ENCODE data around the gene CLIC5. TPM values are rescaled to one million over a fixed set of nuclear protein-coding genes. Genes with fewer than 3 reads are reported as not detected.

Gene CLIC5
- total and polyA plus RNA-seq, 2 of the 8 experiments (the other 6 are each of a cell fraction or from before 2014, with no cell fraction given), result 0.12 to 0.15 TPM

GRCh38 chr6:46059608-46060007, 43.9 kb upstream of the CLIC5 start:
- Histone ChIP-seq H4K20me1 (replicated peaks in 1 of 2; ENCODE audit: control insufficient read depth in 1 of 2, insufficient read depth in 2 of 2, low read length in 2 of 2) (no peaks in the 10 kb centered on the region), H2BK5ac (ENCODE audit: low read depth, low read length) (no peak overlapping the region), H3K18ac (ENCODE audit: extremely low read depth, low read length) (no peak overlapping the region), H3K9me3 (ENCODE audit: insufficient read depth in 2 of 2, low read depth in 1 of 2, low read length in 1 of 2) (peaks cover 4 to 8% of the 10 kb centered on the region in 2 experiments; a peak in 2 of 4 replicates), H2BK120ac (replicated peaks; ENCODE audit: low read depth, low read length) (no peak overlapping the region), H3K27ac (ENCODE audit: low read depth, low read length) (no peak overlapping the region), H3K4me1 (replicated peaks in 1 of 4; ENCODE audit: control insufficient read depth in 3 of 4, insufficient read depth in 4 of 4, low read length in 3 of 4) (no peaks in the 10 kb centered on the region), H3K79me1 (ENCODE audit: low read depth, low read length) (no peaks in the 10 kb centered on the region), H3K56ac (replicated peaks; ENCODE audit: insufficient read length, low read depth, low read length) (no peak overlapping the region), H2AK5ac (ENCODE audit: low read depth, low read length) (no peak overlapping the region), H3K79me2 (ENCODE audit: control insufficient read depth in 1 of 2, insufficient read depth in 2 of 2, low read length in 2 of 2) (no peaks in the 10 kb centered on the region), H2BK15ac (ENCODE audit: low read length) (no peak overlapping the region), H4K5ac (ENCODE audit: insufficient read length, low read depth, low read length) (no peak overlapping the region), H3K9ac (replicated peaks in 1 of 4; ENCODE audit: extremely low read depth in 1 of 4, low read depth in 3 of 4, low read length in 3 of 4) (no peak overlapping the region), H3K4ac (replicated peaks; ENCODE audit: insufficient read length, low read depth, low read length) (no peak overlapping the region), H2BK20ac (ENCODE audit: low read length) (no peak overlapping the region), H2BK12ac (ENCODE audit: low read depth, low read length) (no peak overlapping the region), H3K23me2 (ENCODE audit: low read depth, low read length) (no peaks in the 10 kb centered on the region), H4K8ac (ENCODE audit: extremely low read depth, insufficient read depth, low read length) (no peak overlapping the region), H3K14ac (ENCODE audit: insufficient read length) (no peak overlapping the region), H3K23ac (ENCODE audit: insufficient read length) (no peak overlapping the region), H3K36me3 (ENCODE audit: control insufficient read depth in 2 of 4, insufficient read depth in 4 of 4, low read length in 3 of 4) (no peaks in the 10 kb centered on the region), H4K91ac (replicated peaks; ENCODE audit: insufficient read length, low read length) (no peak overlapping the region), H3K27me3 (replicated peaks in 1 of 4; ENCODE audit: control insufficient read depth in 3 of 4, extremely low read depth in 1 of 4, insufficient read depth in 3 of 4, low read length in 3 of 4) (no peaks in the 10 kb centered on the region), H3K4me2 (ENCODE audit: insufficient read depth in 1 of 2, low read depth in 2 of 2, low read length in 2 of 2) (no peak overlapping the region), H3K4me3 (ENCODE audit: extremely low read depth in 1 of 4, insufficient read depth in 2 of 4, low read depth in 3 of 4, low read length in 4 of 4) (no peak overlapping the region), H2AFZ (ENCODE audit: low read length) (no peak overlapping the region)
- CTCF ChIA-PET (ENCODE audit: partially characterized antibody), result interaction anchor here (1.2 kb wide), 1 partner anchor 15 kb away, joined by 3 read pairs; no protein-coding TSS in a partner anchor
- TF ChIP-seq POLR2A (IDR thresholded peaks at IDR 0.05; ENCODE audit: control extremely low read depth in 1 of 2, low read depth in 2 of 2, low read length in 2 of 2), result no peak
- TF ChIP-seq MAFK (IDR thresholded peaks at IDR 0.05; ENCODE audit: low read depth, low read length), result no peak
- DNase-seq (ENCODE audit: low read depth in 1 of 2, low spot score in 2 of 2) (no peak), FAIRE-seq (no peak)
- POLR2A ChIA-PET (ENCODE audit: partially characterized antibody), result no interaction called here
- 91% methylated on average over 1 of the region's 1 CpG; no CpG with 5 or more reads in 1 of the 2 experiments for WGBS, 2 experiments (ENCODE audit: extremely low coverage in 1 of 2, insufficient coverage in 1 of 2, insufficient read length in 1 of 2, insufficient replicate concordance in 2 of 2, low coverage in 1 of 2, low lambda C conversion rate in 2 of 2, missing lambda C conversion rate in 1 of 2)

Measured in H1 (cell line).